ENCODE results near the gene SMIM17. TPM values are rescaled to one million over a fixed set of nuclear protein-coding genes. Genes with fewer than 3 reads are reported as not detected.
"Not testable (repeated sequence)": the region's sequence is repeated elsewhere in the genome, so short reads cannot be mapped to it uniquely, and the experiment has no call there.

The SMIM17 gene
- total RNA-seq, 4 donors from 2014 or later = 1.8 TPM; not detected in 3

DNA sequence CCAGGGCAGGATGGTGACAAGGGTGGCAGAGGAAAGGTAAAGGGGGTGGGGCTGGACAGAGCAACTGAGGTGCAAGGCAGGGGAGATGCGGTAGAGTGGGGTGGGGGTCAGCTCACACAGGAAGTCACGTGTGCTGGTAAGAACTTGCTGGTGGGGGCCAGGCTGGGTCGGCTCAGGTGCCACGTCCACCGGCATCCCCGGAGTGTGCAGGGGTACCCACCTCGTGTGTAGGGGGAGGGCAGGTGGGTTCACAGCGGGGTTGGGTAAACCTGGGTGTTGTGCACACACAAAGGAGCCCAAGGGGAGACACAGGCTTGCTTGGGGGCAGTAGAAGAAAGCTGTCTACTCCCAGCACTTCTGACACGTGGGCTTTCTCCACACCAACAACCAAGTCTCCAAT, 25.7 kb downstream of the SMIM17 start:
- WGBS = 73% methylated on average over 6 of the region's 9 CpGs
- peaks cover 11% of the 10 kb centered on the region for H3K9me3 ChIP-seq
- H3K36me3 ChIP-seq = peaks cover 13% of the 10 kb centered on the region
- no peak overlapping the region for H3K27ac ChIP-seq
- TF ChIP-seq POLR2AphosphoS5 (IDR thresholded peaks at IDR 0.05) (no peak), EP300 (IDR thresholded peaks at IDR 0.05) (no peak), POLR2A (IDR thresholded peaks at IDR 0.05) (no peak)
- TF ChIP-seq, protein P1, sequence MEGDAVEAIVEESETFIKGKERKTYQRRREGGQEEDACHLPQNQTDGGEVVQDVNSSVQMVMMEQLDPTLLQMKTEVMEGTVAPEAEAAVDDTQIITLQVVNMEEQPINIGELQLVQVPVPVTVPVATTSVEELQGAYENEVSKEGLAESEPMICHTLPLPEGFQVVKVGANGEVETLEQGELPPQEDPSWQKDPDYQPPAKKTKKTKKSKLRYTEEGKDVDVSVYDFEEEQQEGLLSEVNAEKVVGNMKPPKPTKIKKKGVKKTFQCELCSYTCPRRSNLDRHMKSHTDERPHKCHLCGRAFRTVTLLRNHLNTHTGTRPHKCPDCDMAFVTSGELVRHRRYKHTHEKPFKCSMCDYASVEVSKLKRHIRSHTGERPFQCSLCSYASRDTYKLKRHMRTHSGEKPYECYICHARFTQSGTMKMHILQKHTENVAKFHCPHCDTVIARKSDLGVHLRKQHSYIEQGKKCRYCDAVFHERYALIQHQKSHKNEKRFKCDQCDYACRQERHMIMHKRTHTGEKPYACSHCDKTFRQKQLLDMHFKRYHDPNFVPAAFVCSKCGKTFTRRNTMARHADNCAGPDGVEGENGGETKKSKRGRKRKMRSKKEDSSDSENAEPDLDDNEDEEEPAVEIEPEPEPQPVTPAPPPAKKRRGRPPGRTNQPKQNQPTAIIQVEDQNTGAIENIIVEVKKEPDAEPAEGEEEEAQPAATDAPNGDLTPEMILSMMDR (IDR thresholded peaks at IDR 0.05) = no peak
- peaks cover 17% of the 10 kb centered on the region for H3K4me1 ChIP-seq
- no peaks in the 10 kb centered on the region for H3K27me3 ChIP-seq
- no peak overlapping the region for H3K4me3 ChIP-seq
- DNase-seq (ENCODE audit: low spot score in 2 of 2) = peak in 1 of 2 donors; percentile 58

DNA sequence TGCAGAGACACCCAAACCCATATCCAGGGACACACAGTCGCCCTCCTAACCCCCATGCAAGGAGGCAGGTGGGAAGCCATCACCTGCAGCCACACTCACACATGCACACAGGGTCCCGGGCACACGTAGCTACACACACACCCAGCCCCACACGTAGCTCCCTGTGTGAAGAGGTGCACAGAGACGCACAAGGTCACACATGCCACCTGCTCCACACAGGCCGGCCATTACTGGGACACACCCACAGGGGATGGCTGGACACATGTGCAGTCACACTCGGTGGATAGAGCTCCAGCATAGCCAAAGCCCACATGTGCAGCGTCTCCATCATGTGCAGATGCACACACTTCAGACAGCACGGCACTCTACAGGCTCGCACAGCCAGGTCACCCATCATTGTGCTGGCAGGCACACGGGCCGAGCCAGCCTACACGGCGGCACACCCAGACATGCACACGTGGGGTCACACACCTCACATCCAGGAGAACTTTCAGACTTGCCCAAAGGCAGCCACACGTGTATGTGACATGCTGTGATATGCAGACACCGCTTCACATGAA, 27.5 kb downstream of the SMIM17 start:
- no peak for TF ChIP-seq POLR2A (IDR thresholded peaks at IDR 0.05)
- TF ChIP-seq, protein P1 (IDR thresholded peaks at IDR 0.05) = no peak
- H3K27ac ChIP-seq = no peak overlapping the region
- 68% methylated on average over 9 of the region's 17 CpGs for WGBS
- H3K36me3 ChIP-seq = no peaks in the 10 kb centered on the region
- H3K27me3 ChIP-seq = no peaks in the 10 kb centered on the region
- peak in 1 of 2 donors; percentile 31 for DNase-seq (ENCODE audit: low spot score in 2 of 2)
- H3K4me1 ChIP-seq = peaks cover 17% of the 10 kb centered on the region
- H3K4me3 ChIP-seq = peak overlapping the region; percentile 60
- H3K9me3 ChIP-seq = peaks cover 4% of the 10 kb centered on the region

DNA sequence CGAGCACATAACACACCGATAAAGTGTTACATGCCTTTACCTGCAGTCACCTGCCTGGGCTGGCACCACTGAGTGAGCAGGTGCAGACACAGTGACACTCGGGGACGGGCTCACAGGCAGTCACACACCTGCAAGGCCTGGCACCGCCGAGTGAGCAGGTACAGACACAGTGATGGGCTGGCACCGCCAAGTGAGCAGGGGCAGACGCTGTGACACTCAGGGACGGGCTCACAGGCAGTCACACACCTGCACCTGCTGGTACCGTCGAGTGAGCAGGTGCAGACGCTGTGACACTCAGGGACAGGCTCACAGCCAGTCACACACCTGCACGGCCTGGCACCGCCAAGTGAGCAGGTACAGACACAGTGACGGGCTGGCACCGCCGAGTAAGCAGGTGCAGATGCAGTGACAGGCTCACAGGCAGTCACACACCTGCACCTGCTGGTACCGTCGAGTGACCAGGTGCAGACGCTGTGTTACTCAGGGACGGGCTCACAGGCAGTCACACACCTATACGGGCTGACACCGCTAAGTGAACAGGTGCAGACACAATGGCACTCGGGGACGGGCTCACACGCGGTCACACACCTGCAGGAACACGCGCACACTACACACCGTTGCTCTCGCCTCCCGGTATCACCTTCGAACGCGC, 28.1 kb downstream of the SMIM17 start:
- TF ChIP-seq POLR2AphosphoS5 (IDR thresholded peaks at IDR 0.05) (no peak), EP300 (IDR thresholded peaks at IDR 0.05) (no peak)
- TF ChIP-seq, protein P1 (IDR thresholded peaks at IDR 0.05) = no peak
- Histone ChIP-seq H3K9me3 (peaks cover 4% of the 10 kb centered on the region), H3K27ac (no peak overlapping the region), H3K4me3 (peak overlapping the region; percentile 60), H3K27me3 (no peaks in the 10 kb centered on the region), H3K36me3 (no peaks in the 10 kb centered on the region), H3K4me1 (peaks cover 17% of the 10 kb centered on the region)
- peak in 1 of 2 donors; percentile 44 for DNase-seq (ENCODE audit: low spot score in 2 of 2)
- 60% methylated on average over 1 of the region's 35 CpGs for WGBS

DNA sequence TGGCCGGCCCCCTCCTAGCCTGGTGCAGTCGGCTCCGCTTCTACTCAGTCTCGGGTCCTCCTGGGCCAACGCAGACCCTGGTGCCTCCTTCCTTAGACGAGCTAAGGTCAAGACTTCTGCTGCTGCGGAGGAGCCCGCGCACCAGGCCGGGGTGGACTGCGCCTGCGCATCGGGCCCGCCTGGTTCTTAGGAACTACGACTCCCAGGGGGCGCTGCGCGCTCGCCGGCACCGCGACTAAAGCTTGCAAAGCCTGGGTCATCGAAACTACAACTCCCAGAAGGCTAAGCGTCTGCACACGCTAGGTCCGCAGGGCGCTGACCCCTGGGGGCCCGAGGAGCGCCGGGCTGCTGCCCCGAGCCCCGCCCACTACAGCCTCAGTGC, 28.6 kb downstream of the SMIM17 start, which contains the start of gene ZNF835:
Gene ZNF835, minus strand, starts transcription at position 145 of the 382 bp plus-strand sequence. CDS start 6,559 bp downstream, outside the sequence.
- TF ChIP-seq EP300 (IDR thresholded peaks at IDR 0.05) = no peak
- TF ChIP-seq POLR2A (IDR thresholded peaks at IDR 0.05) = no peak
- TF ChIP-seq, protein P1 (IDR thresholded peaks at IDR 0.05) = peak in 1 of 2 donors; percentile 39
- 17% methylated on average over 6 of the region's 32 CpGs for WGBS
- H3K4me3 ChIP-seq = peak within 1 kb of the TSS; percentile 60
- DNase-seq (ENCODE audit: low spot score in 2 of 2) = peak; percentile 86 to 91
- no peaks in the 10 kb centered on the region for H3K36me3 ChIP-seq
- H3K9me3 ChIP-seq = peaks cover 4% of the 10 kb centered on the region
- no peak within 1 kb of the TSS for H3K27ac ChIP-seq
- peaks cover 17% of the 10 kb centered on the region for H3K4me1 ChIP-seq
- no peaks in the 10 kb centered on the region for H3K27me3 ChIP-seq

DNA sequence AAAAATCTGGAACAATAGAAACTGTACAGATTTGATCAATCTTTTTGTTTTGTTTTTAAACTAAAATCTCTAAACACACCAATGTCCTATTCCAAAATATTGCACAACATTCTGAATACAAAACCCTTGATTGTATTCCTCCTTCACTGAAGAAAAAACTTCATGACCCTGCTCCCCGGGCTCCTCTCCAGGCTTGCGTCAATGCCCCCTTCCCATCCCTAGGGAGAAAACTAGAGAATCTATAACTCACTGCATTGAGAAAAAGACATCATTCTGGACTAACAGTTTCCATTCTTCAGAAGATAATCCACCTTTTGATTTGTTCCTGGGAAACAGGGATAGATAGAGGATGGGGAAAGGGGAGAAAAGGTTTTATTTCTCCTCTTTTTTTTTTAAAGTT, 29.7 kb downstream of the SMIM17 start:
- H3K9me3 ChIP-seq; H3K4me3 ChIP-seq; DNase-seq (ENCODE audit: low spot score in 2 of 2); H3K36me3 ChIP-seq; H3K27ac ChIP-seq; H3K27me3 ChIP-seq: not testable (repeated sequence)
- 82% methylated on average over 2 of the region's 2 CpGs for WGBS
- peaks cover 17% of the 10 kb centered on the region for H3K4me1 ChIP-seq

Data from suprapubic skin (tissue), 4 donors.